Activated T-cell treated with anti-CD3 and anti-CD28 coated beads, Interleukin-2, amount 50 U/mL, for 72 hours (primary cell): ENCODE results near the gene LY6G5C. TPM values are rescaled to one million over a fixed set of nuclear protein-coding genes. Genes with fewer than 3 reads are reported as not detected.
A peak's percentile ranks its signal among the peaks of the same experiment; 100 is the strongest.

Source experiments
- ATAC-seq, 2 donors: fragments of 150-1000 bp; cut with Tn5 transposase; replicated peaks in 1 of 2; 2 replicates each; pipeline ENCODE4 v1.10.0; 2021; ENCODE audit warnings: moderate library complexity in 2 of 2, mild to moderate bottlenecking in 1 of 2
- DNase-seq, 2 donors: peaks; one replicate each; pipeline ENCODE4 v3.0.0; 2021 to 2022; ENCODE audit warnings: mixed read lengths in 1 of 2
- H3K27ac Mint-ChIP-seq: one replicate; pipeline ENCODE4 v1.8.0; 2022; ENCODE audit warnings: mild to moderate bottlenecking, moderate library complexity, mixed read lengths
- H3K27me3 Mint-ChIP-seq: one replicate; pipeline ENCODE4 v1.8.0; 2022; ENCODE audit warnings: low read depth, mixed read lengths
- H3K36me3 Mint-ChIP-seq, 2 donors: one replicate each; pipeline ENCODE4 v1.8.0; 2022; ENCODE audit warnings: mixed read lengths in 2 of 2, mild to moderate bottlenecking in 1 of 2; ENCODE audit not compliant: insufficient read depth in 2 of 2
- H3K4me1 Mint-ChIP-seq: one replicate; pipeline ENCODE4 v1.8.0; 2022; ENCODE audit warnings: low read depth, mixed read lengths
- H3K4me3 Mint-ChIP-seq, 2 donors: one replicate each; pipeline ENCODE4 v1.8.0; 2022; ENCODE audit warnings: mild to moderate bottlenecking in 2 of 2, mixed read lengths in 2 of 2, moderate library complexity in 2 of 2
- H3K9me3 Mint-ChIP-seq, 2 donors: one replicate each; pipeline ENCODE4 v1.8.0; 2022; ENCODE audit warnings: mixed read lengths in 2 of 2
- total RNA-seq, 2 donors: library from RNA; stranded (reverse); gene quantifications; one replicate each; pipeline ENCODE4 v1.2.3, GENCODE V29; 2022

Gene LY6G5C
- total RNA-seq, 2 donors from 2014 or later = 2.3 to 6.9 TPM

DNA sequence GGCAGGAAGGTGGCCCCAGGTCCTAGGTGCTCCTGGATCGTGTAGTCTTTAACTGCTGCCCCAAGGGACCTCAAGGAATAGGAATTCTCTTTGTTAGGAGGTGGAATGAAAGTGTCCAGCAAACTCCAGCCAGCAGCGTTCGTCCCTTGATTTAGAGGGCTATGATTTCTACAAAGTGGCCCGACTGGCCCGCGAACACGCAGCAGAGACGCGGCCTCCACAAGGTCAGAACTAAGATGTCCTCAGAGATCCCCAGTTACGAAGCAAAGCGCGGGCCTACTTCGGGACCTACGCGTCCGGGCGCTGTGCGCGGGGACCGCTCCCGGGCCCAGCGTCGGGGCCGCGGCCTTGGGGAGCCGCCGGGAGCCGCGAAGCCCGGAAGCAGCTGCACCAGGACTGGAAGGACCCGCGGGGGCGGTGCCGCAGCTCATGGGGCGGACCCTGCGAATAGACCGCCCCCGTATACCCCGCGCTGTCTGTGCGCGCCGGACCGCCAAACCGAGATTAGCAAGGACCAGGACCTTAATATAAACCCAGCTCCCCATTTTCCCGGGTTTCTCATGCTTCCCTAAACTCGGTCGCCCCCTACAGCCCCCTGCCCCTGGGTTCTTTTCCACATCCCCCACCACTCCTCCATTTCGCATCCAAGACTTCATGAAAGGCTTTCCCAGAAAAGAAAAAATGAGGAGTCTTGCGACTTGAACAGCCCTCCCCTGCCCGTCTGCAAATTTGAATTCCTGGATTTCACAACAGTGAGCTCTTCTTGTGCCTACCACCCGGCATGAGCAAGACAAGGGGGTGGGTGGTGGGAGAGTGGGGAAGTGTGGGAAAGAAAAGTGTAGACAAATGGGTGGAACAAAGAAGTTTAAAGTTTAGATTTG is 20.2 kb downstream of the LY6G5C start, which contains the start of gene C6orf47:
TSS of gene C6orf47 (minus strand) at position 398 of the 881 bp plus-strand sequence. CDS start 831 bp downstream, outside the sequence.
- H3K27ac Mint-ChIP-seq = peak within 1 kb of the TSS; percentile 95
- peak; percentile 85 to 87 for DNase-seq
- no peaks in the 10 kb centered on the region for H3K9me3 Mint-ChIP-seq
- peaks cover 82% of the 10 kb centered on the region for H3K4me1 Mint-ChIP-seq
- peaks cover 18 to 28% of the 10 kb centered on the region in 2 donors for H3K36me3 Mint-ChIP-seq
- no peaks in the 10 kb centered on the region for H3K27me3 Mint-ChIP-seq
- peak; percentile 62 to 69 for ATAC-seq
- peak within 1 kb of the TSS; percentile 95 for H3K4me3 Mint-ChIP-seq

DNA sequence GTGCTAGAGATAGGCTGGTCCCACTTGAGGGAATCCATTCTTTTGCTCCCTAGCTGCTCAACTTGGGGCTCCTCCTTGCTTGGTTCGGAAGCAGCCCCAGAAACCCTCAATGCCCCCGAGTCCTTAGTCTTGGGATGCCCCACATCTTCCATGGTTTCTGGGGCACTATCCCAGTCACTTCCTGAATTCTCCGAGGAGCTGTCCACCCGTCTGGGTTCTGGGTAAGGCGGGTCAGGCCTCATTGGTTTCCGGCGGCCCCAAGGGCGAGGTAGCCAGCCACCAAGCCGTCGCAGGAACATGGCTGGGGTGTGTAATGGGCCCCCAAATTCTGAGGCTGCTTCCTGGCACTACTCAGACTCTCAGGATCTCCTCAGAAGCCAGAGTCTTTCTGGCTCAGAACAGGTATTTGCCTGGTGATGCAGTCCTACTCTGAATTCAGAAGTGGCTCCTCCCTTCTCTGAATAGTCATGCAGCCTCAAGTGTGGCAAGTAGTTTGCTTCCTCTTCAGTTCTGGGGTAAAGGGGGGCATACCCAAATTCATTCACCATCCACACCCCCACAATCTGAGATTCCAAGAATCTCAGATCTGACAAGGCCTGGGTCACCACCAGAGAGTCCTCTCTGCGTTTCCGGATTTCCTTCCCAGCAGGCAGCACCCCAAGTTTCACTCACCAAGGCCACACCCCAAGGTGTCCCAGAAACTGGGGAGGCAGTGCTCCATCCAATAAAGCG is 21.1 kb downstream of the LY6G5C start:
- Mint-ChIP-seq H3K27me3 (no peaks in the 10 kb centered on the region), H3K4me3 (peak overlapping the region; percentile 95), H3K36me3 (peaks cover 17 to 27% of the 10 kb centered on the region in 2 donors), H3K9me3 (no peaks in the 10 kb centered on the region), H3K27ac (peak overlapping the region; percentile 95), H3K4me1 (peaks cover 83% of the 10 kb centered on the region)
- DNase-seq = peak; percentile 35 to 36
- ATAC-seq = peak; percentile 36 to 44

DNA sequence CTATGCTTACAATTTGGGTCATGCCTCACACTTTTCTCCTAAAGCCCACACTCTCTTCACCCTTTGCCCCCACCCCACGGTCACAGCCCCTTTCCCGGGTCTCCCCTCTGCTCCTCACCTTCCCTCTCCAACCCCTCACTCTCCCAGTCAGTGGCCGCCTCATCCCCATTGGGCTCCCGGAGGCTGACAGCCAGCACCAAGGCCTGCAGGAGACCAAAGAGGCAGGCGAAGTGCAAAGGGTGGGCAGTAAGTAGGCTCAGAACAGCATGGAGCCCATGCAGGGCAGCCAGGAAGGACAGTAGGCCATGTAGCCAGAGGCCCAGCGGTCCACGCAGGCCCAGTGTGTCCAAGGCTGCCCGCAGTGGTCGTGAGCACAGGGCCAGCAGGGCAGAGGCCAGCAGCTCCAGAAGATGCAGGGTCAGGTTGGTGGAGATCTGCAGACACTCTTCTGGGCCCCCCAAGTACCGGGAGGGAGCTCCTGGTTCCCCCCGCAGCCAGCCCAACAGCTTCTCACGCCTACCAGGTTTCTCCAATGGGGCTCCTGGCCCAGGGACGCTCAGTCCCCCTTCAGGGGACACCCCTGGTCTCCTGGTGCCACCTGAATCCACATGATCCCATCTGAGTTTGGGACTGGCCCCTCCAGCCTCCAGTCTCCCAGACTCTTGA is 21.8 kb downstream of the LY6G5C start:
- Mint-ChIP-seq H3K36me3 (peaks cover 12 to 21% of the 10 kb centered on the region in 2 donors), H3K4me1 (peaks cover 76% of the 10 kb centered on the region), H3K27me3 (no peaks in the 10 kb centered on the region), H3K9me3 (no peaks in the 10 kb centered on the region), H3K4me3 (peak overlapping the region; percentile 95), H3K27ac (peak overlapping the region; percentile 95)
- DNase-seq (no peak), ATAC-seq (no peak)

DNA sequence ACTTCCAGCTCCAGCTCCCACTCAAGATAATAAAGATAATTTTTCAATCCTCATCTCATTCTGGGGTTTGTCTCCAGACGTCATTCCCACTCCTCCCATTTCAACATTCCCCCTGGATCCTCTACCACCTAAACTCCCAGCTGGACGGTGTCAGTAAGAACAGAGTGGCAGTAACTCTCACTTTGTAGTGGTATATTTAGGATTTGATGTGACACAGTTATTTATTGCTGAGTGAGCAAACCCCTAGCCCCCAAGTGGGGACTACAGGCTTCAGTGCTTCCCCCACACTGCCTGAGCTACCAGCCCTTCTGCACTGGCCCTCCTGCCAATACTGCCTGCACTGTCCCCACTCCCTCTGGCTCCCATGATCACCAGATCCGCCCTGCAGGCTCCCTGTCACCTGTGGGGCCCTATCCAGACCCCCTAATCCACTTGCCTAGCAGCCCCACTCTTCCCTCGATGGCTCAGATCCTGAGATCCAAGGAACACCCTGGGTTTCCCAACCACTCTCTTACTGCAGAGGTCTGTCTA is 22.6 kb downstream of the LY6G5C start:
- no peaks in the 10 kb centered on the region for H3K27me3 Mint-ChIP-seq
- no peaks in the 10 kb centered on the region for H3K9me3 Mint-ChIP-seq
- DNase-seq = no peak
- peak overlapping the region; percentile 76 for H3K27ac Mint-ChIP-seq
- ATAC-seq = no peak
- peak overlapping the region; percentile 95 for H3K4me3 Mint-ChIP-seq
- H3K36me3 Mint-ChIP-seq = peaks cover 6 to 16% of the 10 kb centered on the region in 2 donors
- H3K4me1 Mint-ChIP-seq = peaks cover 67% of the 10 kb centered on the region

DNA sequence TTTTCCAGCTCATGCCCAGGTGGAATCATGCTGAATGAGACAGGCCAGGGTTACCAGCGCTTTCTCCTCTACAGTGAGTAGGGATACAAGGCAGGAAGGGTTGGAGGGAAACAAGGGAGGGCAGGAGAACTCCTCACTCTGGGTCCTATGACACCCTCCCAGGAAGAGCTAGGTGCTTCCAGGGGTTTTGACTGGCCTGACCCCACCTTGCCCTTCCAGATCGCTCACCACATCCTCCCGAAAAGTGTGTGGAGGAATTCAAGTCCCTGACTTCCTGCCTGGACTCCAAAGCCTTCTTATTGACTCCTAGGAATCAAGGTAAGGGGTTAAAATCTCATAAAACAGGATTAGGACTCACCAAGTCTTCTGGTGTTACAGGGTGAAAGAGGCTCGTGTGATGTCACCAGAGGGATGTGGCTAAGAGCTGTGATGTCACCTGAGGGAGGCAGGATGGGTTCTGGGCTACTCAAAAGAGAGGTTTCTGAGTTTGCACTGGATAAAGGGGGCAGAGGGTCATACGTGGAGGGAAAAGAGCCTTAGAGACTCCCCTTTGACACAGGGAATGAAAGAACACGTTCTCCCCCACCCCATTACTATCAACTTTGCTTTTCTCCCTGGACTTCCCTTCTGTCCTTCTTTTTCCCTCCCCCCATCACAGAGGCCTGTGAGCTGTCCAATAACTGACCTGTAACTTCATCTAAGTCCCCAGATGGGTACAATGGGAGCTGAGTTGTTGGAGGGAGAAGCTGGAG is 23.3 kb downstream of the LY6G5C start:
- peak in 1 of 2 donors; percentile 22 for ATAC-seq
- Mint-ChIP-seq H3K27ac (peak overlapping the region; percentile 76), H3K36me3 (peaks cover 4 to 16% of the 10 kb centered on the region in 2 donors), H3K27me3 (no peaks in the 10 kb centered on the region), H3K9me3 (no peaks in the 10 kb centered on the region), H3K4me1 (peaks cover 61% of the 10 kb centered on the region), H3K4me3 (peak overlapping the region; percentile 95)
- peak; percentile 38 to 51 for DNase-seq

DNA sequence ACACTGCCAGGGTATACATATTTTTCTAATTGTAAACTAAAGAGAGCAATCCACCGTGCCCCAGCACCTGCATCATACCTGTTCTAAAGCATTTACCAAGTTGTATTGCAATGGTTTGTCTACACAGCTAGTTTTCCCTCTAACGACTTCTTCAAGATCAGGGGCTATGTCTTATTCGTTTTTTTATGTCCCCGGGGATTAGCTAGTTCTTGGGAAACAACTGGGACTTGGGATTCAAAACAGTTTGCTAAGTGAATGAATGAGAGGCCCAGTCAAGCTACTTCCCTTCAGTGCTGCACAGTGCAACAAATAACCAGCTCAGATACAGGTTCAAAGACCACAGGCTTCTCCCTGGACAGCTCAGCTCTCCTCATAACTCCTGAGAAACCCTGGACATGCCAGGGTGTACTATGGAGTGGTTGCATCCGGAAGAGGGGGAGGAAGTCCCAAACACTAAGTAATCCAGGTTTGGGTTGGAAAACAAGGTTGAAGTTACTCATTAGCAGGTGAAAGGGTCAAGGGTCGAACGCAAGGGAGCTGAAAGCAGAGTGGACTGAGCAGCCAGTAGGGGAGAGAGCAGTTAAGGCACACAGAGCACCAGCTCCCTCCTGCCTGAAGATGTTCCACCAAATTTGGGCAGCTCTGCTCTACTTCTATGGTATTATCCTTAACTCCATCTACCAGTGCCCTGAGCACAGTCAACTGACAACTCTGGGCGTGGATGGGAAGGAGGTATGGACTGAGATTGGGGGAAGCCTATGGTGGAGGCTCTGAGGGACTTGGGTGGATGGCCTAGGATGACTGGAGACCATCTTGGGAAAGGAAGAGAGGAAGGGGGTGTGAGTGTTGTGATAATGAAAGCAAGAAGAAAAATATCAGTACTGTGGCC is 25.3 kb downstream of the LY6G5C start, which contains the start of gene APOM:
TSS of gene APOM (plus strand) at position 546 of the 889 bp plus-strand sequence. CDS start at position 619, 73 bp downstream.
- no peaks in the 10 kb centered on the region for H3K9me3 Mint-ChIP-seq
- DNase-seq = no peak
- peaks cover 2 to 18% of the 10 kb centered on the region in 2 donors for H3K36me3 Mint-ChIP-seq
- H3K27ac Mint-ChIP-seq = peak within 1 kb of the TSS; percentile 9
- peak within 1 kb of the TSS in 1 of 2 donors; percentile 31 for H3K4me3 Mint-ChIP-seq
- H3K27me3 Mint-ChIP-seq = no peaks in the 10 kb centered on the region
- H3K4me1 Mint-ChIP-seq = peaks cover 54% of the 10 kb centered on the region
- ATAC-seq = no peak

DNA sequence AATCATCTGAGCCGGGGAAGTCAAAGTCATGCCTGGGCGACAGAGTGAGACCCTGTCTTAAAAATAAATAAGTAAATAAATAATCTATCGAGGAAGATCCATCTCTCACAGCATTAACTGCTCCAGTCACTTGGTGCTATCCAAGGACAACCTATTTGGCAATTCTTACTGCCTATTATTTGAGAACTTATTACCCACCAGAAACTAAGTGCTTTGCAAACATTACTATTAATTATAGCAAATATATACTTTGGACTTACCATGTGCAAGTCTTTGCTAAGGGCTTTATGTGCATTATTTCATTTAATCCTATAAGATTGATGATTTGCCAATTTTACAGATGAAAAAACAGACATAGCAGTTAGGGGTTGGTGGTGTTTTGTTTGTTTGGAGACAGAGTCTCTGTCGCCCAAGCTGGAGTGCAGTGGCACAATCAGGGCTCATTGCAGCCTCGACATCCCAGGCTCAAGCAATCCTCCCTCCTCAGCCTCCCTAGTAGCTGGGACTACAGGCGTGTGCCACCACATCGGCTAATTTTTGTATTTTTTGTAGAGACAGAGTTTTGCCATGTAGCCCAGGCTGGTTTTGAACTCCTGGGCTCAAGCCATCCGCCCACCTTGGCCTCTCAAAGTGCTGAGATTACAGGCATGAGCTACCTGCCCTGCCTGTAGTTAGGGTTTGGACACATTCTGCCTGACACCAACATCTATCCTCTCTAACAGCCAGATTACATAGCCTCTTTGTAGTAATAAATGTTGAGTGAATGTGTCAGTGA is 26.1 kb downstream of the LY6G5C start:
- Mint-ChIP-seq H3K27ac (no peak overlapping the region), H3K36me3 (peaks cover 2 to 16% of the 10 kb centered on the region in 2 donors), H3K4me3 (no peak overlapping the region)

DNA sequence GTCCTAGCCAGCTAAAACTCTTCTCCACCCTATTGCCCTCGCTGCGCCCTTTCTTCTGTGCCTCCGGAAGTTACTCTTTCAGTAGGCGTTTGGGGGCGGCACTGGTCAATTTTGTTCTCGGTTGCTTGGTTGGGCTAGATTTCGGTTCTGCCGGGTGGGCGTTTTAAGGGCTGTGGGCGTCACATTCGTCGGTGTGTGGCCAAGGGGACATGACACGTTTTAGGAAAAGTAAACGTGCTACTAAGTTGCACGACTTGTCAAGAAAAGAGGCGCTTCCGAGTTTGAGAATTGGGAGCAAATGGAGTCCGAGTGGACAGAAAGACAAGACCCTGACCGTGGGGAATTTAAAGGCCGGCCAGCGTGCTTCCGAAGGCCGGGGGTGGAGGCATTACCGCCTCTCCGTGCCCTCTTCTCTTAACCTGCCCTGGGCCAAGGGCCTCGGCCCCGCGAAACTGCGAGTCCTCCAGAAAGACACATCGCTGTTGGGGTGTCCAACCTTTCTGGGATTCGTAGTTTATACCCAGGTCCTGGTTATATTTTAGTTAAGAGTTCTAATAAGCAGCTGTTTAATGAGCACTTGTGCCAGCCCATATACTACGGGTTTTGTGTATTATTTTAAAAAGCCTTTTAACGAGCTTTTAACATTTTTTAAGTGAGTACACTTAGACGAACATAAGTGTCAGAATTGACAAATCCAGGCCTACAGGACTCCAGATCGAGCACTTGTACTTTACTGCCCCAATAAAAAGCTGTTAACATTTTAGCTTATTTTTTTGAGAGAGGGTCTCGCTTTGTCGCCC is 27.7 kb downstream of the LY6G5C start:
- DNase-seq = peak in 1 of 2 donors; percentile 92
- no peaks in the 10 kb centered on the region for H3K9me3 Mint-ChIP-seq
- H3K4me1 Mint-ChIP-seq = peaks cover 50% of the 10 kb centered on the region
- peaks cover 5 to 24% of the 10 kb centered on the region in 2 donors for H3K36me3 Mint-ChIP-seq
- ATAC-seq = peak; percentile 73 to 74
- H3K27ac Mint-ChIP-seq = peak overlapping the region; percentile 99
- no peaks in the 10 kb centered on the region for H3K27me3 Mint-ChIP-seq
- H3K4me3 Mint-ChIP-seq = peak overlapping the region; percentile 89 to 98

More for the DNA sequence above, 26.1 kb downstream of the LY6G5C start:
- no peaks in the 10 kb centered on the region for H3K9me3 Mint-ChIP-seq
- ATAC-seq = no peak
- H3K27me3 Mint-ChIP-seq = no peaks in the 10 kb centered on the region
- H3K4me1 Mint-ChIP-seq = peaks cover 56% of the 10 kb centered on the region
- no peak for DNase-seq

DNA sequence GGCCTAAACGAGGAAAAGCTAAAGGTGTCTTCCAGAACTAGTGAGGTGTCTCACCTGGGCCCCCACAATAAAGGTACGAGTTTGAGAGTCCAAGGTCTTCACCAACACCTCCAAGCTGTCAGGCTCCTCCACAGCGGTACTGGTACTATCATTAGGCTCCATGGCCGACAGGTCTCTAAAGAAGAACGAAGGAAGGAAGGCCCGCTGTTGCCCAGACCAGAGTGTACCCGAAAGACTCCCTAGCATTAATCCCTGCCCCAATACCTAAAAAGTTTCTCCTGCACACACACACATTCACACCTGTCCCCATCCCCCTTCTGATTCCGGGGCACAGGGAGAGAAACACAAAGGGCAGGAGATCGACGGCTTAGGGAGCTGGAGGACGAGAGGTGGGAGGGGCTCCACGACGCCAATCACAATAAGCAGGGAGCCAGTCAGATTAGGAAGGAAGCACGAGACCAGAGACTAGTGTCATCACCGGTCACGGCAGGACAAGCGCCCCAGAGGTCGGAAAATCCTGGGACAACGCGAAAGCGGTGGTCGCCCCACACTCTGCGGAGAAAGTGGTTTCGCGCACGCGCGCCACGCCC is 29.2 kb downstream of the LY6G5C start:
- Mint-ChIP-seq H3K27me3 (no peaks in the 10 kb centered on the region), H3K36me3 (peaks cover 5 to 33% of the 10 kb centered on the region in 2 donors), H3K4me1 (peaks cover 42% of the 10 kb centered on the region), H3K27ac (peak overlapping the region; percentile 99), H3K4me3 (peak overlapping the region; percentile 89 to 98), H3K9me3 (no peaks in the 10 kb centered on the region)
- DNase-seq (peak; percentile 73 to 77), ATAC-seq (peak; percentile 57 to 72)

DNA sequence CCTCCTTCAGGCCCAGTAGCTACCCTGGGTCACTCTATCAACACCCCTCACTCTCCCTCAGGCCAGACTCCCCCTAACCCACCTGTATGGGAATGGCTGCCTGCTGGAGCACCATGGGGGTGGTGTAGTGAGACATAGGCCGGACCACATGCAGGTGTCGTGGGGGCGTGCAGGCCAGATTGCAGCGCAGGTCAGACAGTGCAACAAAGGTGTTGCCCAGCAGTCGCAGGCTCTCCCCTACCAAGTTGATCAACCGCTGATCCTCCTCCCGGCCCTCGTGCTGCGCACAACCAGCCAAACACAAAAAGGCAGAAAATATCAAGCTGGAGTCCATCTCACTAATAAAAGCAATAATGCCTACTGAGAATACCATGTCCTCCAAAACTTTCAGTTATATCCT is 35.5 kb downstream of the LY6G5C start:
- Mint-ChIP-seq H3K4me1 (peaks cover 16% of the 10 kb centered on the region), H3K27me3 (no peaks in the 10 kb centered on the region), H3K9me3 (no peaks in the 10 kb centered on the region), H3K36me3 (peaks cover 4 to 27% of the 10 kb centered on the region in 2 donors), H3K27ac (no peak overlapping the region), H3K4me3 (no peak overlapping the region)
- ATAC-seq (no peak), DNase-seq (no peak)
